ENCODE results near the gene MBNL1.

MBNL1 gene

GRCh38 chr3:152316318-152316717 lies 47.6 kb downstream of the MBNL1 start:
- peaks cover 48% of the 10 kb centered on the region for H3K36me3 Mint-ChIP-seq (ENCODE audit: low read depth)
- H3K4me1 Mint-ChIP-seq (ENCODE audit: low read depth): peaks cover 53% of the 10 kb centered on the region
- no peaks in the 10 kb centered on the region for H3K9me3 Mint-ChIP-seq
- H3K27me3 Mint-ChIP-seq (ENCODE audit: low read depth): no peaks in the 10 kb centered on the region
- no peak overlapping the region for H3K27ac Mint-ChIP-seq
- H3K4me3 Mint-ChIP-seq: no peak overlapping the region
- no peak for DNase-seq (ENCODE audit: low spot score)

- Mint-ChIP-seq H3K4me3 (no peak overlapping the region), H3K27ac (no peak overlapping the region), H3K36me3 (ENCODE audit: low read depth) (peaks cover 48% of the 10 kb centered on the region), H3K4me1 (ENCODE audit: low read depth) (peaks cover 59% of the 10 kb centered on the region), H3K27me3 (ENCODE audit: low read depth) (no peaks in the 10 kb centered on the region), H3K9me3 (no peaks in the 10 kb centered on the region)
- no peak for DNase-seq (ENCODE audit: low spot score)
Measured at GRCh38 chr3:152317184-152317583, 48.5 kb downstream of the MBNL1 start.

GRCh38 chr3:152317956-152318355 lies 49.2 kb downstream of the MBNL1 start:
- H3K36me3 Mint-ChIP-seq (ENCODE audit: low read depth): peaks cover 47% of the 10 kb centered on the region
- no peak overlapping the region for H3K4me3 Mint-ChIP-seq
- H3K4me1 Mint-ChIP-seq (ENCODE audit: low read depth): peaks cover 62% of the 10 kb centered on the region
- no peak overlapping the region for H3K27ac Mint-ChIP-seq
- DNase-seq (ENCODE audit: low spot score): no peak
- H3K27me3 Mint-ChIP-seq (ENCODE audit: low read depth): no peaks in the 10 kb centered on the region
- H3K9me3 Mint-ChIP-seq: no peaks in the 10 kb centered on the region

- Mint-ChIP-seq H3K27ac (no peak overlapping the region), H3K9me3 (no peaks in the 10 kb centered on the region), H3K36me3 (ENCODE audit: low read depth) (peaks cover 48% of the 10 kb centered on the region), H3K27me3 (ENCODE audit: low read depth) (no peaks in the 10 kb centered on the region), H3K4me1 (ENCODE audit: low read depth) (peaks cover 63% of the 10 kb centered on the region), H3K4me3 (no peak overlapping the region)
- DNase-seq (ENCODE audit: low spot score): no peak
Measured at GRCh38 chr3:152318512-152318911, 49.8 kb downstream of the MBNL1 start.

- Mint-ChIP-seq H3K27me3 (ENCODE audit: low read depth) (no peaks in the 10 kb centered on the region), H3K4me1 (ENCODE audit: low read depth) (peaks cover 69% of the 10 kb centered on the region), H3K36me3 (ENCODE audit: low read depth) (peaks cover 50% of the 10 kb centered on the region), H3K27ac (no peak overlapping the region), H3K4me3 (no peak overlapping the region), H3K9me3 (no peaks in the 10 kb centered on the region)
- no peak for DNase-seq (ENCODE audit: low spot score)
Measured at GRCh38 chr3:152319256-152319655, 50.5 kb downstream of the MBNL1 start.

- DNase-seq (ENCODE audit: low spot score): no peak
- no peak overlapping the region for H3K27ac Mint-ChIP-seq
- peaks cover 45% of the 10 kb centered on the region for H3K36me3 Mint-ChIP-seq (ENCODE audit: low read depth)
- peaks cover 67% of the 10 kb centered on the region for H3K4me1 Mint-ChIP-seq (ENCODE audit: low read depth)
- H3K4me3 Mint-ChIP-seq: no peak overlapping the region
- H3K27me3 Mint-ChIP-seq (ENCODE audit: low read depth): no peaks in the 10 kb centered on the region
- no peaks in the 10 kb centered on the region for H3K9me3 Mint-ChIP-seq
Measured at GRCh38 chr3:152319831-152320617, 51.3 kb downstream of the MBNL1 start.

- Mint-ChIP-seq H3K4me3 (peak overlapping the region; percentile 11), H3K27me3 (ENCODE audit: low read depth) (no peaks in the 10 kb centered on the region), H3K9me3 (no peaks in the 10 kb centered on the region), H3K27ac (peak overlapping the region; percentile 16), H3K4me1 (ENCODE audit: low read depth) (peaks cover 62% of the 10 kb centered on the region), H3K36me3 (ENCODE audit: low read depth) (peaks cover 47% of the 10 kb centered on the region)
- no peak for DNase-seq (ENCODE audit: low spot score)
Measured at GRCh38 chr3:152321200-152321954, 52.6 kb downstream of the MBNL1 start.

GRCh38 chr3:152321955-152322377 lies 53.2 kb downstream of the MBNL1 start:
- Mint-ChIP-seq H3K27ac (peak overlapping the region; percentile 16), H3K36me3 (ENCODE audit: low read depth) (peaks cover 47% of the 10 kb centered on the region), H3K27me3 (ENCODE audit: low read depth) (no peaks in the 10 kb centered on the region), H3K9me3 (no peaks in the 10 kb centered on the region), H3K4me1 (ENCODE audit: low read depth) (peaks cover 61% of the 10 kb centered on the region), H3K4me3 (peak overlapping the region; percentile 17)
- DNase-seq (ENCODE audit: low spot score): no peak

- Mint-ChIP-seq H3K27me3 (ENCODE audit: low read depth) (no peaks in the 10 kb centered on the region), H3K4me3 (peak overlapping the region; percentile 23), H3K27ac (peak overlapping the region; percentile 48), H3K36me3 (ENCODE audit: low read depth) (peaks cover 47% of the 10 kb centered on the region), H3K4me1 (ENCODE audit: low read depth) (peaks cover 60% of the 10 kb centered on the region), H3K9me3 (no peaks in the 10 kb centered on the region)
- no peak for DNase-seq (ENCODE audit: low spot score)
Measured at GRCh38 chr3:152322756-152323155, 54.0 kb downstream of the MBNL1 start.

GRCh38 chr3:152323834-152324233 lies 55.1 kb downstream of the MBNL1 start:
- peaks cover 48% of the 10 kb centered on the region for H3K36me3 Mint-ChIP-seq (ENCODE audit: low read depth)
- H3K4me3 Mint-ChIP-seq: peak overlapping the region; percentile 38
- H3K27ac Mint-ChIP-seq: peak overlapping the region; percentile 67
- DNase-seq (ENCODE audit: low spot score): no peak
- H3K27me3 Mint-ChIP-seq (ENCODE audit: low read depth): no peaks in the 10 kb centered on the region
- H3K9me3 Mint-ChIP-seq: no peaks in the 10 kb centered on the region
- H3K4me1 Mint-ChIP-seq (ENCODE audit: low read depth): peaks cover 64% of the 10 kb centered on the region

- Mint-ChIP-seq H3K27ac (no peak overlapping the region), H3K4me3 (peak overlapping the region; percentile 2), H3K4me1 (ENCODE audit: low read depth) (peaks cover 55% of the 10 kb centered on the region), H3K36me3 (ENCODE audit: low read depth) (peaks cover 42% of the 10 kb centered on the region), H3K27me3 (ENCODE audit: low read depth) (no peaks in the 10 kb centered on the region), H3K9me3 (no peaks in the 10 kb centered on the region)
- no peak for DNase-seq (ENCODE audit: low spot score)
Measured at GRCh38 chr3:152325136-152325535, 56.4 kb downstream of the MBNL1 start.

GRCh38 chr3:152327203-152327602 lies 58.5 kb downstream of the MBNL1 start:
- DNase-seq (ENCODE audit: low spot score): no peak
- H3K27me3 Mint-ChIP-seq (ENCODE audit: low read depth): no peaks in the 10 kb centered on the region
- no peak overlapping the region for H3K27ac Mint-ChIP-seq
- peaks cover 53% of the 10 kb centered on the region for H3K36me3 Mint-ChIP-seq (ENCODE audit: low read depth)
- H3K9me3 Mint-ChIP-seq: no peaks in the 10 kb centered on the region
- no peak overlapping the region for H3K4me3 Mint-ChIP-seq
- peaks cover 57% of the 10 kb centered on the region for H3K4me1 Mint-ChIP-seq (ENCODE audit: low read depth)

- no peaks in the 10 kb centered on the region for H3K9me3 Mint-ChIP-seq
- H3K4me1 Mint-ChIP-seq (ENCODE audit: low read depth): peaks cover 60% of the 10 kb centered on the region
- no peak overlapping the region for H3K27ac Mint-ChIP-seq
- no peak for DNase-seq (ENCODE audit: low spot score)
- no peaks in the 10 kb centered on the region for H3K27me3 Mint-ChIP-seq (ENCODE audit: low read depth)
- no peak overlapping the region for H3K4me3 Mint-ChIP-seq
- peaks cover 59% of the 10 kb centered on the region for H3K36me3 Mint-ChIP-seq (ENCODE audit: low read depth)
Measured at GRCh38 chr3:152328841-152329240, 60.1 kb downstream of the MBNL1 start.

GRCh38 chr3:152330559-152330958 lies 61.8 kb downstream of the MBNL1 start:
- Mint-ChIP-seq H3K9me3 (no peaks in the 10 kb centered on the region), H3K27ac (no peak overlapping the region), H3K4me1 (ENCODE audit: low read depth) (peaks cover 59% of the 10 kb centered on the region), H3K4me3 (no peak overlapping the region), H3K27me3 (ENCODE audit: low read depth) (no peaks in the 10 kb centered on the region), H3K36me3 (ENCODE audit: low read depth) (peaks cover 62% of the 10 kb centered on the region)
- DNase-seq (ENCODE audit: low spot score): no peak

All from T-helper 2 cell treated with Interferon-gamma antibody and Interleukin-4, amounts not matched to agents 5 μg/mL and 100 μg/mL, for 36 hours (primary cell).